Measurements from ENCODE around the gene GALNT15. TPM values are rescaled to one million over a fixed set of nuclear protein-coding genes. Genes with fewer than 3 reads are reported as not detected.

Gene GALNT15
- total RNA-seq, 1 experiment from 2014 or later = not detected

GRCh38 chr3:16277471-16277870 is 103.0 kb downstream of the GALNT15 start:
- no peaks in the 10 kb centered on the region for H3K79me2 ChIP-seq (ENCODE audit: low read depth)
- H3K4me1 ChIP-seq (replicated peaks; ENCODE audit: insufficient read depth) = no peaks in the 10 kb centered on the region
- H3K27me3 ChIP-seq (ENCODE audit: insufficient read depth, low read depth) = no peaks in the 10 kb centered on the region
- no peaks in the 10 kb centered on the region for H3K9me2 ChIP-seq (ENCODE audit: insufficient read depth)
- POLR2A ChIA-PET (ENCODE audit: unreplicated experiment) = no interaction called here
- H3K27ac ChIP-seq = no peak overlapping the region
- intact Hi-C loops (cut with micrococcal nuclease; ENCODE audit: unreplicated experiment) = no loop called here
- H3F3A ChIP-seq (ENCODE audit: insufficient read depth, low read depth) = no peaks in the 10 kb centered on the region
- no peak for DNase-seq
- H4K20me1 ChIP-seq (ENCODE audit: insufficient read depth) = peaks cover 5% of the 10 kb centered on the region; the same call in 1 of the 2 replicates
- H3K36me3 ChIP-seq (ENCODE audit: low read depth) = peaks cover 3% of the 10 kb centered on the region
- CTCF ChIA-PET = no interaction called here
- TF ChIP-seq CTCF (conservative IDR thresholded peaks at IDR 0.05) (no peak), EZH2 (IDR thresholded peaks at IDR 0.05; ENCODE audit: low read depth) (no peak)
- no peaks in the 10 kb centered on the region for H3K9me3 ChIP-seq (ENCODE audit: insufficient read depth, low read depth)
- BruUV-seq (replicated peaks) = no TSS peak
- H2AFZ ChIP-seq = no peak overlapping the region
- H3K4me2 ChIP-seq = no peak overlapping the region
- H3K4me3 ChIP-seq = no peak overlapping the region

GRCh38 chr3:16279010-16279801 is 104.7 kb downstream of the GALNT15 start:
- H3K36me3 ChIP-seq (ENCODE audit: low read depth) = no peaks in the 10 kb centered on the region
- intact Hi-C loops (cut with micrococcal nuclease; ENCODE audit: unreplicated experiment) = no loop called here
- ChIA-PET CTCF (no interaction called here), POLR2A (ENCODE audit: unreplicated experiment) (interaction anchor here (0.8 kb wide), 1 partner anchor 289 kb away, joined by 15 read pairs; no protein-coding TSS in a partner anchor)
- H3F3A ChIP-seq (ENCODE audit: insufficient read depth, low read depth) = no peaks in the 10 kb centered on the region
- H3K4me1 ChIP-seq (replicated peaks; ENCODE audit: insufficient read depth) = no peaks in the 10 kb centered on the region
- TF ChIP-seq EZH2 (IDR thresholded peaks at IDR 0.05; ENCODE audit: low read depth) = no peak
- TF ChIP-seq CTCF (conservative IDR thresholded peaks at IDR 0.05) = no peak
- BruUV-seq (replicated peaks) = no TSS peak
- no peak overlapping the region for H3K4me3 ChIP-seq
- H3K4me2 ChIP-seq = no peak overlapping the region
- H3K27me3 ChIP-seq (ENCODE audit: insufficient read depth, low read depth) = no peaks in the 10 kb centered on the region
- H3K9me2 ChIP-seq (ENCODE audit: insufficient read depth) = no peaks in the 10 kb centered on the region
- H3K79me2 ChIP-seq (ENCODE audit: low read depth) = no peaks in the 10 kb centered on the region
- H2AFZ ChIP-seq = no peak overlapping the region
- DNase-seq = no peak
- H4K20me1 ChIP-seq (ENCODE audit: insufficient read depth) = peaks cover 5% of the 10 kb centered on the region; the same call in 1 of the 2 replicates
- H3K9me3 ChIP-seq (ENCODE audit: insufficient read depth, low read depth) = no peaks in the 10 kb centered on the region
- no peak overlapping the region for H3K27ac ChIP-seq

- no TSS peak for BruUV-seq (replicated peaks)
- POLR2A ChIA-PET (ENCODE audit: unreplicated experiment) = no interaction called here
Observed at GRCh38 chr3:16280671-16281070, 106.2 kb downstream of the GALNT15 start.

More at GRCh38 chr3:16280671-16281070, 106.2 kb downstream of the GALNT15 start:
- Histone ChIP-seq H3K4me2 (no peak overlapping the region), H2AFZ (no peak overlapping the region), H4K20me1 (ENCODE audit: insufficient read depth) (peaks cover 5% of the 10 kb centered on the region; the same call in 1 of the 2 replicates), H3K36me3 (ENCODE audit: low read depth) (no peaks in the 10 kb centered on the region), H3K4me3 (no peak overlapping the region), H3K27ac (no peak overlapping the region), H3K79me2 (ENCODE audit: low read depth) (no peaks in the 10 kb centered on the region), H3K27me3 (ENCODE audit: insufficient read depth, low read depth) (no peaks in the 10 kb centered on the region), H3K9me3 (ENCODE audit: insufficient read depth, low read depth) (no peaks in the 10 kb centered on the region), H3K9me2 (ENCODE audit: insufficient read depth) (no peaks in the 10 kb centered on the region), H3F3A (ENCODE audit: insufficient read depth, low read depth) (no peaks in the 10 kb centered on the region), H3K4me1 (replicated peaks; ENCODE audit: insufficient read depth) (no peaks in the 10 kb centered on the region)
- intact Hi-C loops (cut with micrococcal nuclease; ENCODE audit: unreplicated experiment) = no loop called here
- no peak for TF ChIP-seq EZH2 (IDR thresholded peaks at IDR 0.05; ENCODE audit: low read depth)
- DNase-seq = no peak
- CTCF ChIA-PET = no interaction called here

Other genes starting within 250 kb of the GALNT15 start
- gene DPH3, start 90.3 kb downstream of the GALNT15 start, total RNA-seq (2021) = 12.1 and 16.2 TPM in 2 replicates
- gene OXNAD1, start 90.5 kb downstream of the GALNT15 start, total RNA-seq (2021) = 15.7 and 18.5 TPM in 2 replicates